WI38 (cell line): ENCODE measurements around the gene CCDC152.

Experiments
- H3K4me3 ChIP-seq: 2 replicates; pipeline ENCODE4 v1.5.1; 2011; ENCODE audit warnings: low read depth, mild to moderate bottlenecking, control low read depth, low read length
- CTCF ChIP-seq: IDR thresholded peaks from 2 replicates; pipeline ENCODE4 v1.5.1; 2012; ENCODE audit warnings: low read depth, mild to moderate bottlenecking, control low read depth, low read length

The CCDC152 gene

GRCh38 chr5:42826757-42827515 lies 70.3 kb downstream of the CCDC152 start:
- H3K4me3 ChIP-seq, result no peak overlapping the region
- no peak for TF ChIP-seq CTCF

- no peak overlapping the region for H3K4me3 ChIP-seq
- TF ChIP-seq CTCF, result no peak
These were observed 72.1 kb downstream of the CCDC152 start for GRCh38 chr5:42828671-42829070.

- H3K4me3 ChIP-seq, result no peak overlapping the region
- no peak for TF ChIP-seq CTCF
These were observed 74.3 kb downstream of the CCDC152 start for GRCh38 chr5:42830924-42831323.

GRCh38 chr5:42832060-42832459 lies 75.4 kb downstream of the CCDC152 start:
- no peak overlapping the region for H3K4me3 ChIP-seq
- TF ChIP-seq CTCF, result no peak

GRCh38 chr5:42836070-42836769 lies 79.6 kb downstream of the CCDC152 start:
- H3K4me3 ChIP-seq, result no peak overlapping the region
- no peak for TF ChIP-seq CTCF

- no peak for TF ChIP-seq CTCF
These were observed 81.0 kb downstream of the CCDC152 start for GRCh38 chr5:42837601-42838000.

GRCh38 chr5:42839196-42839595 lies 82.6 kb downstream of the CCDC152 start:
- no peak for TF ChIP-seq CTCF

More at GRCh38 chr5:42837601-42838000, 81.0 kb downstream of the CCDC152 start:
- H3K4me3 ChIP-seq, result no peak overlapping the region

More at GRCh38 chr5:42839196-42839595, 82.6 kb downstream of the CCDC152 start:
- no peak overlapping the region for H3K4me3 ChIP-seq
